HL-60 (cell line): ENCODE measurements around the gene CMIP.

ENCODE experiments used
- DNase-seq, 2 experiments: peaks; one replicate each; pipeline ENCODE4 v3.0.0-alpha.2; 2010 to 2020; ENCODE audit warnings: low read depth in 1 of 2, low spot score in 1 of 2
- H3K27ac ChIP-seq: fragments of 250-450 bp; sonication (Bioruptor Pico); replicated peaks from 2 replicates; pipeline ENCODE4 v1.5.1; 2020; ENCODE audit warnings: mild to moderate bottlenecking, moderate library complexity
- H3K27me3 ChIP-seq: fragments of 250-450 bp; sonication (Bioruptor Pico); 2 replicates; pipeline ENCODE4 v1.5.1; 2021; ENCODE audit warnings: mild to moderate bottlenecking, moderate library complexity; ENCODE audit not compliant: insufficient read depth, poor library complexity, severe bottlenecking
- H3K4me3 ChIP-seq: replicated peaks from 2 replicates; pipeline ENCODE4 v1.5.1; 2011; ENCODE audit warnings: mild to moderate bottlenecking, control low read depth, low read length; ENCODE audit not compliant: insufficient read depth
- GABPA ChIP-seq: IDR thresholded peaks from 2 replicates; pipeline ENCODE4 v1.6.1; 2012; ENCODE audit warnings: low read depth
- POLR2AphosphoS5 ChIP-seq: IDR thresholded peaks from 2 replicates; pipeline ENCODE4 v1.6.1; 2012; ENCODE audit warnings: low read depth
- REST ChIP-seq: IDR thresholded peaks from 2 replicates; pipeline ENCODE4 v1.6.1; 2012; ENCODE audit warnings: low read depth; ENCODE audit not compliant: insufficient replicate concordance
- SPI1 ChIP-seq: IDR thresholded peaks from 2 replicates; pipeline ENCODE4 v1.6.1; 2012; ENCODE audit warnings: low read depth, mild to moderate bottlenecking, borderline replicate concordance
- TF ChIP-seq, protein P1 (sequence below): IDR thresholded peaks from one replicate; pipeline ENCODE4 v1.5.1; 2011; ENCODE audit warnings: low read length, control low read depth, inconsistent platforms; ENCODE audit not compliant: insufficient read depth

The CMIP gene

DNA sequence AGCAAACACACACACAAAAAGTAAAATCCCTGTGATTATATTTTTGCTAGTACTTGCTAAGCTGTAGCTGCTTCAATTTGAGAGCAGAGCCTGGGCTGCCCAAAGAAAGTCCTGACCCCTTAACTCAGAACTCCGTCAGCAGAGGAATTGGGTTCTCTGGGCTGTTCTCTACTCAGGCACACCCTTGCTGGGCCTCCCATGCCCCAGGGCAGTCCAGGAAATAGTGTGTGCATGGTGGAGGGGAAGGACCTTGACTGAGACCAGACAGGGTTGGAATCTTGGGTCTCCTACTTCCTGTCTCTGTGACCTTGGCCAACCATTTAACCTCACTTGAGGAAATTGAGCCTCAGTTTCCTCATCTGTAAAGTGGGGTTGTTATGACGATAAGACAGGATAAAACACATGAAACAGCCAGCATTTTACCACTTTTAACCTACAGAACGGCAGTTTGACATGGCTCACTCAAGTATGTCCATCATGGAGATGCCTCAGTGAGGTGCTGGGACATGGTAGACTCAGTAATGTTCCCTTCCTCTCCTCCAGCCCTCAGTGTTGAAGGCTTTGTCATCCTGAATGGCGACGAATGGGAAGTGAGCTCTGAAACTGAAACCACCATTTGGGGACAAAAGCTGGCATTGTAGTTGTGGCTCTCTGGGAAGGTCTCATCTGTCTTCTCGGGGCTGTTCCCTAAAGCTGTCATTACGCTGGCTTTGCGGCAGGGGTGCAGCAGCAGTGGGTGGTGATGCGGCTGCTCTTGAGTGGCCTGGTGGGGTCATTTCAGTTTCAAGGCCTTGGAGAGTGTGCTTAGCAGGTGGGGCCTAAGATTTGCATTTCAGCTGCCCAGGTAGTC, 74.9 kb downstream of the CMIP start:
- peak in 1 of 2 experiments; percentile 30 for DNase-seq
- H3K27ac ChIP-seq = peak overlapping the region; percentile 32; the same call in 1 of the 2 replicates

GRCh38 chr16:81520151-81520470, 75.5 kb downstream of the CMIP start:
- peak in 1 of 2 experiments; percentile 67 for DNase-seq
- TF ChIP-seq SPI1 (no peak), GABPA (no peak), POLR2AphosphoS5 (no peak), REST (no peak)
- TF ChIP-seq, protein P1, sequence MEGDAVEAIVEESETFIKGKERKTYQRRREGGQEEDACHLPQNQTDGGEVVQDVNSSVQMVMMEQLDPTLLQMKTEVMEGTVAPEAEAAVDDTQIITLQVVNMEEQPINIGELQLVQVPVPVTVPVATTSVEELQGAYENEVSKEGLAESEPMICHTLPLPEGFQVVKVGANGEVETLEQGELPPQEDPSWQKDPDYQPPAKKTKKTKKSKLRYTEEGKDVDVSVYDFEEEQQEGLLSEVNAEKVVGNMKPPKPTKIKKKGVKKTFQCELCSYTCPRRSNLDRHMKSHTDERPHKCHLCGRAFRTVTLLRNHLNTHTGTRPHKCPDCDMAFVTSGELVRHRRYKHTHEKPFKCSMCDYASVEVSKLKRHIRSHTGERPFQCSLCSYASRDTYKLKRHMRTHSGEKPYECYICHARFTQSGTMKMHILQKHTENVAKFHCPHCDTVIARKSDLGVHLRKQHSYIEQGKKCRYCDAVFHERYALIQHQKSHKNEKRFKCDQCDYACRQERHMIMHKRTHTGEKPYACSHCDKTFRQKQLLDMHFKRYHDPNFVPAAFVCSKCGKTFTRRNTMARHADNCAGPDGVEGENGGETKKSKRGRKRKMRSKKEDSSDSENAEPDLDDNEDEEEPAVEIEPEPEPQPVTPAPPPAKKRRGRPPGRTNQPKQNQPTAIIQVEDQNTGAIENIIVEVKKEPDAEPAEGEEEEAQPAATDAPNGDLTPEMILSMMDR = no peak
- no peaks in the 10 kb centered on the region for H3K27me3 ChIP-seq

More for the DNA sequence above, 74.9 kb downstream of the CMIP start:
- TF ChIP-seq, protein P1 = no peak
- TF ChIP-seq REST (no peak), SPI1 (no peak), POLR2AphosphoS5 (no peak), GABPA (no peak)
- H3K4me3 ChIP-seq = no peak overlapping the region
- no peaks in the 10 kb centered on the region for H3K27me3 ChIP-seq

GRCh38 chr16:81520560-81521135, 76.0 kb downstream of the CMIP start:
- TF ChIP-seq SPI1 (no peak), POLR2AphosphoS5 (no peak), REST (no peak), GABPA (no peak)
- TF ChIP-seq, protein P1 = no peak
- H3K4me3 ChIP-seq = no peak overlapping the region
- DNase-seq = no peak
- no peaks in the 10 kb centered on the region for H3K27me3 ChIP-seq
- no peak overlapping the region for H3K27ac ChIP-seq

More at GRCh38 chr16:81520151-81520470, 75.5 kb downstream of the CMIP start:
- no peak overlapping the region for H3K4me3 ChIP-seq
- H3K27ac ChIP-seq = no peak overlapping the region
